Measurements from ENCODE around the gene SRGAP3. TPM values are rescaled to one million over a fixed set of nuclear protein-coding genes. Genes with fewer than 3 reads are reported as not detected.

Gene SRGAP3
- total and polyA plus RNA-seq, 8 donors: 0.31 to 31.7 (median 5.8) TPM

- intact Hi-C loops (cut with DNase I; ENCODE audit: low total_unique reads): no loop called here
- Histone ChIP-seq H3K27me3 (no peaks in the 10 kb centered on the region), H3K4me3 (no peak overlapping the region), H3K9me3 (no peaks in the 10 kb centered on the region), H3K36me3 (no peaks in the 10 kb centered on the region), H3K4me1 (peaks cover 0 to 19% (median 13%) of the 10 kb centered on the region in 4 donors), H3K27ac (no peak overlapping the region)
- DNase-seq: no peak
- 80 to 84% (median 83%) methylated on average over 2 of the region's 2 CpGs for WGBS, 5 donors
- no peak for TF ChIP-seq CTCF (IDR thresholded peaks at IDR 0.05)
- no peak for TF ChIP-seq POLR2A (IDR thresholded peaks at IDR 0.05)
- TF ChIP-seq POLR2AphosphoS5 (IDR thresholded peaks at IDR 0.05): no peak
- TF ChIP-seq EP300 (IDR thresholded peaks at IDR 0.05): no peak
These were observed 213.5 kb downstream of the SRGAP3 start for GRCh38 chr3:9035961-9036360.

- H3K4me1 ChIP-seq: peaks cover 0 to 19% (median 13%) of the 10 kb centered on the region in 4 donors
- TF ChIP-seq EP300 (IDR thresholded peaks at IDR 0.05) (no peak), POLR2AphosphoS5 (IDR thresholded peaks at IDR 0.05) (no peak), CTCF (IDR thresholded peaks at IDR 0.05) (no peak), POLR2A (IDR thresholded peaks at IDR 0.05) (no peak)
- intact Hi-C loops (cut with DNase I; ENCODE audit: low total_unique reads): no loop called here
These were observed 214.0 kb downstream of the SRGAP3 start for GRCh38 chr3:9035473-9035872.

GRCh38 chr3:9033867-9034266, 215.6 kb downstream of the SRGAP3 start:
- H3K4me3 ChIP-seq: no peak overlapping the region
- intact Hi-C loops (cut with DNase I; ENCODE audit: low total_unique reads): no loop called here
- H3K36me3 ChIP-seq: no peaks in the 10 kb centered on the region
- H3K9me3 ChIP-seq: no peaks in the 10 kb centered on the region
- no peaks in the 10 kb centered on the region for H3K27me3 ChIP-seq
- no peak for DNase-seq
- H3K27ac ChIP-seq: no peak overlapping the region
- peaks cover 0 to 19% (median 13%) of the 10 kb centered on the region in 4 donors for H3K4me1 ChIP-seq
- WGBS, 5 donors: 56 to 74% (median 65%) methylated on average over 1 of the region's 1 CpG
- TF ChIP-seq POLR2A (IDR thresholded peaks at IDR 0.05): no peak
- no peak for TF ChIP-seq POLR2AphosphoS5 (IDR thresholded peaks at IDR 0.05)
- no peak for TF ChIP-seq CTCF (IDR thresholded peaks at IDR 0.05)
- TF ChIP-seq EP300 (IDR thresholded peaks at IDR 0.05): no peak

More at GRCh38 chr3:9035473-9035872, 214.0 kb downstream of the SRGAP3 start:
- Histone ChIP-seq H3K27me3 (no peaks in the 10 kb centered on the region), H3K27ac (no peak overlapping the region), H3K4me3 (no peak overlapping the region), H3K36me3 (no peaks in the 10 kb centered on the region), H3K9me3 (no peaks in the 10 kb centered on the region)
- 59 to 72% (median 69%) methylated on average over 4 of the region's 4 CpGs for WGBS, 5 donors
- DNase-seq: no peak

GRCh38 chr3:9032231-9032777, 217.1 kb downstream of the SRGAP3 start:
- whole genome bisulfite sequencing, 5 donors: 91 to 97% (median 96%) methylated on average over 11 of the region's 11 CpGs
- H3K27me3 ChIP-seq: no peaks in the 10 kb centered on the region
- no peaks in the 10 kb centered on the region for H3K9me3 ChIP-seq
- intact Hi-C loops (cut with DNase I; ENCODE audit: low total_unique reads): no loop called here
- H3K27ac ChIP-seq: no peak overlapping the region
- no peaks in the 10 kb centered on the region for H3K36me3 ChIP-seq
- H3K4me3 ChIP-seq: no peak overlapping the region
- TF ChIP-seq POLR2AphosphoS5 (IDR thresholded peaks at IDR 0.05): no peak
- no peak for TF ChIP-seq EP300 (IDR thresholded peaks at IDR 0.05)
- TF ChIP-seq CTCF (IDR thresholded peaks at IDR 0.05): no peak
- TF ChIP-seq POLR2A (IDR thresholded peaks at IDR 0.05): no peak
- peaks cover 15 to 28% (median 22%) of the 10 kb centered on the region in 4 donors for H3K4me1 ChIP-seq
- DNase-seq: no peak
